ENCODE data around the gene RNF128. TPM values are rescaled to one million over a fixed set of nuclear protein-coding genes. Genes with fewer than 3 reads are reported as not detected.

The RNF128 gene
- total RNA-seq, 4 donors from 2014 or later, result 13.5 to 19.6 (median 15.1) TPM

GRCh38 chrX:106728337-106728736 lies 1.8 kb downstream of the RNF128 start:
- no peak for DNase-seq (ENCODE audit: low spot score in 2 of 2)
- TF ChIP-seq CTCF (IDR thresholded peaks at IDR 0.05) (no peak), POLR2AphosphoS5 (IDR thresholded peaks at IDR 0.05) (no peak), EP300 (IDR thresholded peaks at IDR 0.05) (no peak), POLR2A (IDR thresholded peaks at IDR 0.05) (no peak)
- WGBS, result 55% methylated on average over 2 of the region's 2 CpGs
- no peaks in the 10 kb centered on the region for H3K9me3 ChIP-seq
- H3K4me1 ChIP-seq, result peaks cover 2% of the 10 kb centered on the region
- no peak overlapping the region for H3K27ac ChIP-seq
- H3K36me3 ChIP-seq, result no peaks in the 10 kb centered on the region
- H3K4me3 ChIP-seq, result no peak overlapping the region
- no peaks in the 10 kb centered on the region for H3K27me3 ChIP-seq

- Histone ChIP-seq H3K27ac (no peak overlapping the region), H3K36me3 (no peaks in the 10 kb centered on the region), H3K27me3 (no peaks in the 10 kb centered on the region), H3K9me3 (no peaks in the 10 kb centered on the region), H3K4me1 (peaks cover 2% of the 10 kb centered on the region), H3K4me3 (no peak overlapping the region)
- 44% methylated on average over 4 of the region's 4 CpGs for WGBS
- TF ChIP-seq EP300 (IDR thresholded peaks at IDR 0.05) (no peak), CTCF (IDR thresholded peaks at IDR 0.05) (no peak), POLR2AphosphoS5 (IDR thresholded peaks at IDR 0.05) (no peak), POLR2A (IDR thresholded peaks at IDR 0.05) (no peak)
- no peak for DNase-seq (ENCODE audit: low spot score in 2 of 2)
These were observed 3.9 kb downstream of the RNF128 start for GRCh38 chrX:106730401-106730800.

GRCh38 chrX:106731590-106731989 lies 5.1 kb downstream of the RNF128 start:
- Histone ChIP-seq H3K27ac (no peak overlapping the region), H3K9me3 (no peaks in the 10 kb centered on the region), H3K4me1 (peaks cover 2% of the 10 kb centered on the region), H3K36me3 (no peaks in the 10 kb centered on the region), H3K27me3 (no peaks in the 10 kb centered on the region), H3K4me3 (no peak overlapping the region)
- DNase-seq (ENCODE audit: low spot score in 2 of 2), result no peak
- no peak for TF ChIP-seq POLR2A (IDR thresholded peaks at IDR 0.05)
- TF ChIP-seq CTCF (IDR thresholded peaks at IDR 0.05), result no peak
- TF ChIP-seq POLR2AphosphoS5 (IDR thresholded peaks at IDR 0.05), result no peak
- TF ChIP-seq EP300 (IDR thresholded peaks at IDR 0.05), result no peak

- H3K4me3 ChIP-seq, result no peak overlapping the region
- no peaks in the 10 kb centered on the region for H3K36me3 ChIP-seq
- H3K4me1 ChIP-seq, result peaks cover 2% of the 10 kb centered on the region
- no peaks in the 10 kb centered on the region for H3K9me3 ChIP-seq
- H3K27me3 ChIP-seq, result no peaks in the 10 kb centered on the region
- no peak for TF ChIP-seq EP300 (IDR thresholded peaks at IDR 0.05)
- TF ChIP-seq CTCF (IDR thresholded peaks at IDR 0.05), result no peak
- TF ChIP-seq POLR2A (IDR thresholded peaks at IDR 0.05), result no peak
- TF ChIP-seq POLR2AphosphoS5 (IDR thresholded peaks at IDR 0.05), result no peak
- 69% methylated on average over 3 of the region's 3 CpGs for WGBS
- no peak for DNase-seq (ENCODE audit: low spot score in 2 of 2)
- no peak overlapping the region for H3K27ac ChIP-seq
These were observed 8.3 kb downstream of the RNF128 start for GRCh38 chrX:106734827-106735226.

- H3K27ac ChIP-seq, result no peak overlapping the region
- TF ChIP-seq EP300 (IDR thresholded peaks at IDR 0.05) (no peak), POLR2A (IDR thresholded peaks at IDR 0.05) (no peak), CTCF (IDR thresholded peaks at IDR 0.05) (no peak), POLR2AphosphoS5 (IDR thresholded peaks at IDR 0.05) (no peak)
- no peaks in the 10 kb centered on the region for H3K4me1 ChIP-seq
- WGBS, result 80% methylated on average over 2 of the region's 2 CpGs
- DNase-seq (ENCODE audit: low spot score in 2 of 2), result no peak
- no peaks in the 10 kb centered on the region for H3K9me3 ChIP-seq
- no peak overlapping the region for H3K4me3 ChIP-seq
- H3K27me3 ChIP-seq, result no peaks in the 10 kb centered on the region
- H3K36me3 ChIP-seq, result no peaks in the 10 kb centered on the region
These were observed 13.8 kb downstream of the RNF128 start for GRCh38 chrX:106740193-106740780.

Data from suprapubic skin (tissue), 4 donors.